Brain microvascular endothelial cell (primary cell): ENCODE measurements around the gene SCAF1.

Experiments
- DNase-seq: peaks from one replicate; pipeline ENCODE4 v3.0.0-alpha.2; 2020
- H3K27ac ChIP-seq: fragments of 250-450 bp; sonication (Bioruptor Pico); 2 replicates; pipeline ENCODE4 v1.5.1; 2020; ENCODE audit warnings: mild to moderate bottlenecking, moderate library complexity
- H3K27me3 ChIP-seq: fragments of 250-450 bp; sonication (Bioruptor Pico); replicated peaks from 2 replicates; pipeline ENCODE4 v1.5.1; 2020; ENCODE audit warnings: mild to moderate bottlenecking
- H3K36me3 ChIP-seq: fragments of 250-450 bp; sonication (Bioruptor Pico); replicated peaks from 2 replicates; pipeline ENCODE4 v1.5.1; 2020; ENCODE audit warnings: mild to moderate bottlenecking
- H3K4me3 ChIP-seq: 2 replicates; pipeline ENCODE4 v1.5.1; 2011; ENCODE audit warnings: low read depth, mild to moderate bottlenecking, control low read depth, low read length, moderate library complexity
- CTCF ChIP-seq: IDR thresholded peaks from 2 replicates; pipeline ENCODE4 v1.5.1; 2011; ENCODE audit warnings: low read depth, mild to moderate bottlenecking, moderate library complexity, low read length, control low read depth, inconsistent platforms; ENCODE audit errors: missing control alignments
- in situ Hi-C: cut with HindIII; loops from 2 replicates; pipeline ENCODE4 v1.10.0; 2017; ENCODE audit warnings: low sequenced_read_pairs, low pct_ligation_motif_present

Gene SCAF1

GRCh38 chr19:49594993-49595818 lies 46.8 kb upstream of the SCAF1 start:
- H3K27me3 ChIP-seq, result no peaks in the 10 kb centered on the region
- TF ChIP-seq CTCF, result no peak
- DNase-seq, result no peak
- in situ Hi-C loops, result no loop called here
- peaks cover 59% of the 10 kb centered on the region for H3K36me3 ChIP-seq
- no peak overlapping the region for H3K27ac ChIP-seq
- no peak overlapping the region for H3K4me3 ChIP-seq

DNA sequence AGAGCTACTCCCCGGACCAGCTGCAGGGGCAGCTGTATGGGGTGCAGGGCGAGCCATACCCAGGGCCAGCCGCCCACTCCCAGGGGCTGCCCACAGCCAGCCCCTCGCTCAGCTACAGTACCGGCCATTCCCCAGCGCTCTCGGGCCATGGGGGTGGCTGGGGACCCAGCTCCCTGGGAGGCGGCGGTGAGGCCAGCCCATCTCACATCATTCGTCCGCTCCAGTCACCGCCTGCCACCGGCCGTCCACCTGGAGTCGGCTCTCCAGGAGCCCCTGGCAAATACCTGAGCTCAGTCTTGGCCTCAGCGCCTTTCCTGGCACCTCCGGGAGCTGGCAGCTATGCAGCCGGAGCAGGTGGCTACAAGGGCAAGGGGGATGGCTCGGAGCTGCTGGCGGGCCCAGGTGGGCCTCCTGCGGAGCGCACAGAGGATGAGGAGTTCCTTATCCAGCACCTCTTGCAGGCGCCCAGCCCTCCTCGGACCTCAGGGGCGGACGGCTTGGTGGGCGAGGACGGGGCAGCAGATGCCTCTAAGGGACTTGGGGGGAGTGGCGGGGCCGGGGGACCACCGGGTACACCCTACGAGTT lies 46.1 kb upstream of the SCAF1 start:
- H3K27me3 ChIP-seq, result no peaks in the 10 kb centered on the region
- in situ Hi-C loops, result no loop called here
- peaks cover 64% of the 10 kb centered on the region for H3K36me3 ChIP-seq

GRCh38 chr19:49596407-49596806 lies 45.6 kb upstream of the SCAF1 start:
- no peak for DNase-seq
- no peaks in the 10 kb centered on the region for H3K27me3 ChIP-seq

More for the DNA sequence above, 46.1 kb upstream of the SCAF1 start:
- no peak for TF ChIP-seq CTCF
- Histone ChIP-seq H3K27ac (no peak overlapping the region), H3K4me3 (no peak overlapping the region)
- no peak for DNase-seq

DNA sequence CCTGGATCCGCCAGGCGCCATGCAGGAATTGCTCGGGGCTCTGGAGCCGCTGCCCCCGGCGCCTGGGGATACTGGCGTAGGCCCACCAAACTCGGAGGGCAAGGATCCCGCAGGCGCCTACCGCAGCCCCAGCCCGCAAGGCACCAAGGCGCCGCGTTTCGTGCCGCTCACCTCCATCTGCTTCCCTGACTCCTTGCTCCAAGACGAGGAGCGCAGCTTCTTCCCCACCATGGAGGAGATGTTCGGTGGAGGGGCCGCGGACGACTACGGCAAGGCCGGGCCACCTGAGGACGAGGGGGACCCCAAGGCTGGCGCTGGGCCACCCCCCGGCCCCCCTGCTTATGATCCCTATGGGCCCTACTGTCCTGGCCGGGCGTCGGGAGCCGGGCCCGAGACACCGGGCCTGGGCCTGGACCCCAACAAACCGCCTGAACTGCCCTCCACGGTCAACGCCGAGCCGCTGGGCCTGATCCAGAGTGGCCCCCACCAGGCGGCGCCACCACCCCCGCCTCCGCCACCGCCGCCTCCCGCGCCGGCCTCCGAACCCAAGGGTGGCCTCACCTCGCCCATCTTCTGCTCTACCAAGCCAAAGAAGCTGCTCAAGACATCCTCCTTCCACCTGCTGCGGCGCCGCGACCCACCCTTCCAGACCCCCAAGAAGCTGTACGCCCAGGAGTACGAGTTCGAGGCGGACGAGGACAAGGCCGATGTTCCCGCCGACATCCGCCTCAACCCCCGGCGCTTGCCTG lies 44.9 kb upstream of the SCAF1 start:
- in situ Hi-C loops, result no loop called here
- H3K36me3 ChIP-seq, result peaks cover 74% of the 10 kb centered on the region
- H3K27ac ChIP-seq, result no peak overlapping the region
- H3K4me3 ChIP-seq, result no peak overlapping the region
- no peak for TF ChIP-seq CTCF
- H3K27me3 ChIP-seq, result no peaks in the 10 kb centered on the region
- no peak for DNase-seq

More at GRCh38 chr19:49596407-49596806, 45.6 kb upstream of the SCAF1 start:
- in situ Hi-C loops, result no loop called here
- Histone ChIP-seq H3K36me3 (peaks cover 67% of the 10 kb centered on the region), H3K4me3 (no peak overlapping the region), H3K27ac (no peak overlapping the region)
- TF ChIP-seq CTCF, result no peak

GRCh38 chr19:49597703-49597974 lies 44.4 kb upstream of the SCAF1 start:
- no peak overlapping the region for H3K4me3 ChIP-seq
- peaks cover 76% of the 10 kb centered on the region for H3K36me3 ChIP-seq
- H3K27ac ChIP-seq, result no peak overlapping the region
- no peaks in the 10 kb centered on the region for H3K27me3 ChIP-seq
- no peak for DNase-seq
- no peak for TF ChIP-seq CTCF
- in situ Hi-C loops, result no loop called here
